ENCODE measurements around the gene PTS. TPM values are rescaled to one million over a fixed set of nuclear protein-coding genes. Genes with fewer than 3 reads are reported as not detected.

The PTS gene
- polyA plus RNA-seq, 1 donor from 2014 or later, result 160 TPM

- Histone ChIP-seq H3K79me2 (replicated peaks; ENCODE audit: insufficient read depth, low read length) (no peaks in the 10 kb centered on the region), H3K9me2 (ENCODE audit: insufficient read depth, low read length) (no peaks in the 10 kb centered on the region)
Measured at GRCh38 chr11:112260490-112260889, 34.3 kb downstream of the PTS start, which contains the start of gene PLET1. PLET1 (minus strand) TSS chr11:112260860; CDS start chr11:112260589, 271 bp downstream.

GRCh38 chr11:112265659-112266409 lies 39.6 kb downstream of the PTS start:
- Histone ChIP-seq H3K4me2 (ENCODE audit: low read length) (no peak overlapping the region), H2AFZ (ENCODE audit: low read depth, low read length) (no peak overlapping the region)
- TF ChIP-seq REST (IDR thresholded peaks at IDR 0.05; ENCODE audit: borderline replicate concordance), result no peak
- TF ChIP-seq EP300 (conservative IDR thresholded peaks at IDR 0.05; ENCODE audit: poor library complexity, severe bottlenecking), result no peak
- no peak for TF ChIP-seq EZH2 (IDR thresholded peaks at IDR 0.05; ENCODE audit: borderline replicate concordance, insufficient read depth, low read length, poor library complexity, severe bottlenecking)
- no peak for TF ChIP-seq RAD21 (conservative IDR thresholded peaks at IDR 0.05)
- no peak for TF ChIP-seq TAF1 (IDR thresholded peaks at IDR 0.05; ENCODE audit: low read depth)
- TF ChIP-seq SMC3 (conservative IDR thresholded peaks at IDR 0.05; ENCODE audit: poor library complexity), result no peak
- TF ChIP-seq POLR2AphosphoS5 (IDR thresholded peaks at IDR 0.05), result no peak

More at GRCh38 chr11:112260490-112260889, 34.3 kb downstream of the PTS start, which contains the start of gene PLET1:
- no peaks in the 10 kb centered on the region for H3K27me3 ChIP-seq (ENCODE audit: insufficient read depth, low read depth, low read length)
- H3K4me3 ChIP-seq (ENCODE audit: low read length), result no peak within 1 kb of the TSS
- H3K27ac ChIP-seq (ENCODE audit: low read length), result no peak within 1 kb of the TSS
- no peaks in the 10 kb centered on the region for H3K9me3 ChIP-seq (ENCODE audit: low read length)
- no peak within 1 kb of the TSS for H2AFZ ChIP-seq (ENCODE audit: low read depth, low read length)
- H4K20me1 ChIP-seq (ENCODE audit: insufficient read depth), result no peaks in the 10 kb centered on the region
- no peaks in the 10 kb centered on the region for H3K36me3 ChIP-seq (ENCODE audit: insufficient read depth, low read length)
- no peak within 1 kb of the TSS for H3K9ac ChIP-seq (ENCODE audit: low read length)
- no peak within 1 kb of the TSS for H3K4me2 ChIP-seq (ENCODE audit: low read length)
- H3F3A ChIP-seq (ENCODE audit: insufficient read depth, low read length, poor library complexity, severe bottlenecking), result no peaks in the 10 kb centered on the region
- no peak for TF ChIP-seq MXI1 (conservative IDR thresholded peaks at IDR 0.05; ENCODE audit: poor library complexity, severe bottlenecking)
- no peak for TF ChIP-seq POLR2AphosphoS5 (IDR thresholded peaks at IDR 0.05)
- no peak for TF ChIP-seq TAF1 (IDR thresholded peaks at IDR 0.05; ENCODE audit: low read depth)
- no peak for TF ChIP-seq RAD21 (conservative IDR thresholded peaks at IDR 0.05)
- no peak for TF ChIP-seq EP300 (conservative IDR thresholded peaks at IDR 0.05; ENCODE audit: poor library complexity, severe bottlenecking)
- TF ChIP-seq CTCF (IDR thresholded peaks at IDR 0.05; ENCODE audit: poor library complexity, severe bottlenecking), result no peak
- no peak for TF ChIP-seq REST (IDR thresholded peaks at IDR 0.05; ENCODE audit: borderline replicate concordance)
- no peak for TF ChIP-seq EZH2 (IDR thresholded peaks at IDR 0.05; ENCODE audit: borderline replicate concordance, insufficient read depth, low read length, poor library complexity, severe bottlenecking)
- no peak for TF ChIP-seq SMC3 (conservative IDR thresholded peaks at IDR 0.05; ENCODE audit: poor library complexity)

More at GRCh38 chr11:112265659-112266409, 39.6 kb downstream of the PTS start:
- Histone ChIP-seq H3K79me2 (replicated peaks; ENCODE audit: insufficient read depth, low read length) (no peaks in the 10 kb centered on the region), H3K9ac (ENCODE audit: low read length) (no peak overlapping the region), H3F3A (ENCODE audit: insufficient read depth, low read length, poor library complexity, severe bottlenecking) (no peaks in the 10 kb centered on the region), H3K27ac (ENCODE audit: low read length) (no peak overlapping the region), H3K4me3 (ENCODE audit: low read length) (no peak overlapping the region), H4K20me1 (ENCODE audit: insufficient read depth) (no peaks in the 10 kb centered on the region), H3K36me3 (ENCODE audit: insufficient read depth, low read length) (no peaks in the 10 kb centered on the region), H3K9me3 (ENCODE audit: low read length) (no peaks in the 10 kb centered on the region), H3K27me3 (ENCODE audit: insufficient read depth, low read depth, low read length) (no peaks in the 10 kb centered on the region), H3K9me2 (ENCODE audit: insufficient read depth, low read length) (no peaks in the 10 kb centered on the region)
